Stimulated activated CD4-positive, alpha-beta T cell treated with anti-CD3 and anti-CD28 coated beads, Interleukin-4, amount 100 ng/mL, for 48 hours (primary cell): ENCODE measurements around the gene ZNF598.
"Not testable (repeated sequence)": the region's sequence is repeated elsewhere in the genome, so short reads cannot be mapped to it uniquely, and the experiment has no call there.

Experiments
- DNase-seq, 2 donors: peaks; one replicate each; pipeline ENCODE4 v3.0.0-alpha.2; 2020; ENCODE audit warnings: low read depth in 2 of 2

ZNF598 gene

DNA sequence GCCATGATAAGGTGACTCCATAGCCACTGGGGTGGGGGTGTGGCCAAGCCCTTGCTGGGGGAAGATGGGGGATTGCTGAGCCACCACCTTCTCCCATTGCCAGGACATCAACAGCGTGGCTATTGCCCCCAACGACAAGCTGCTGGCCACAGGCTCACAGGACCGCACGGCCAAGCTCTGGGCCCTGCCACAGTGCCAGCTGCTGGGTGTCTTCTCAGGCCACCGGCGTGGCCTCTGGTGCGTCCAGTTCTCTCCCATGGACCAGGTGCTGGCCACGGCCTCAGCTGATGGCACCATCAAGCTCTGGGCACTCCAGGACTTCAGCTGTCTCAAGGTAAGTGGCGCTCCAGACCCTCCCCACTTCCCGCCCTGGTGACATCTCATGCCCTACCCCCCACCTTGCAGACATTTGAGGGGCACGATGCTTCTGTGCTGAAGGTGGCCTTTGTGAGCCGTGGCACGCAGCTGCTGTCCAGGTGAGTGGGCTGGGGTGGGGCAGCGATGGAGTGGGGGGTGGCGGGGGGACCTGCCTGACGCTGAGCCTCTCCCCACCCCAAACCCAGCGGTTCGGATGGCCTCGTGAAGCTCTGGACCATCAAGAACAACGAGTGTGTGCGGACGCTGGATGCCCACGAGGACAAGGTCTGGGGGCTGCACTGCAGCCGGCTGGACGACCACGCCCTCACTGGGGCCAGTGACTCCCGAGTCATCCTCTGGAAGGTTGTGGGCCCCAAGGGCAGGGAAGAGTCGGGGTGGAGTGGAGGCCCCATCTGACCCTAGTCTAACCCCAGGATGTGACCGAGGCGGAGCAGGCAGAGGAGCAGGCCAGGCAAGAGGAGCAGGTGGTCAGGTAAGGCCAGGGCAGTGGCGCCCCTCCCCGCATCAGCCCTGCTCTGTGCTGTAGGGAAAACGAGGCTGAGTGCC lies 32.4 kb downstream of the ZNF598 start:
- no peak for DNase-seq

DNA sequence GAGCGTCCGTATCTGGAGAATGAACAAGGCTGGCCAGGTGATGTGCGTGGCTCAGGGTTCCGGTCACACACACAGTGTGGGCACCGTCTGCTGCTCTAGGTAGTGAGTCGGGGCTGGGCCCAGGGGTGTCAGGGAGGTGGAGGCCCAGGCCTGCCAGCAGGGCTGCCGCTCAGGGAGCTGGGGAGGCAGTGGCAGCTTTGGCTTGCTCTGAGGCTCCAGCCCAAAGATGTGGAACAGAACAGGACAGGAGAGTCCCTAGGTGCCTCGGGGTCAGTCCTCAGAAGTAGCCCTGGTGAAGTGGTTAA lies 33.5 kb downstream of the ZNF598 start:
- no peak for DNase-seq

DNA sequence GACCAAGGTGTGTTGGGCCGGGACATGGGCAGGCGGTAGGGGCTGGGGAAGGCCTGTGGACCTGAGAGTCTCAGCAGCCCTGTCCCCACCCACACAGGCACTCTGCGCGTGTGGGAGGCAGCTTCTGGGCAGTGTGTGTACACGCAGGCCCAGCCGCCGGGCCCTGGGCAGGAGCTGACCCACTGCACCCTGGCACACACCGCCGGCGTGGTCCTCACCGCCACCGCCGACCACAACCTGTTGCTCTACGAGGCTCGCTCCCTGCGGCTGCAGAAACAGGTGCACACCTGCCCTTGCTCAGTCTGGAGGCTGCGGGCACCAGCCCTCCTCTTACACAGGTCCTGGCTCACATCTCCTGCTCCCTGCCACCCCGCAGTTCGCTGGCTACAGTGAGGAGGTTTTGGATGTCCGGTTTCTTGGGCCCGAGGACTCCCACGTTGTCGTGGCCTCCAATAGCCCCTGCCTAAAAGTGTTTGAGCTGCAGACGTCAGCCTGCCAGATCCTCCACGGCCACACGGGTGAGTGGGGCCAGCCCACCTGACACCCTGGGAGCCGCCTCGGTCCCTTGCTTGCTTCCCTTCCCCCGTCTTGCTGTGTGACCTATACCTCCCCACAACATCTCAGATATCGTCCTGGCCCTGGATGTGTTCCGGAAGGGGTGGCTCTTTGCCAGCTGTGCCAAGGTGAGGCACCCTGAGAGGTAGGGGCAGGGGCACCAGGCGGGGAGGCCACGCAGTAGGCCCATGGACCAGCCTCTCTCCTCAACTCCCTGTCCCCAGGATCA lies 34.0 kb downstream of the ZNF598 start:
- DNase-seq = no peak

DNA sequence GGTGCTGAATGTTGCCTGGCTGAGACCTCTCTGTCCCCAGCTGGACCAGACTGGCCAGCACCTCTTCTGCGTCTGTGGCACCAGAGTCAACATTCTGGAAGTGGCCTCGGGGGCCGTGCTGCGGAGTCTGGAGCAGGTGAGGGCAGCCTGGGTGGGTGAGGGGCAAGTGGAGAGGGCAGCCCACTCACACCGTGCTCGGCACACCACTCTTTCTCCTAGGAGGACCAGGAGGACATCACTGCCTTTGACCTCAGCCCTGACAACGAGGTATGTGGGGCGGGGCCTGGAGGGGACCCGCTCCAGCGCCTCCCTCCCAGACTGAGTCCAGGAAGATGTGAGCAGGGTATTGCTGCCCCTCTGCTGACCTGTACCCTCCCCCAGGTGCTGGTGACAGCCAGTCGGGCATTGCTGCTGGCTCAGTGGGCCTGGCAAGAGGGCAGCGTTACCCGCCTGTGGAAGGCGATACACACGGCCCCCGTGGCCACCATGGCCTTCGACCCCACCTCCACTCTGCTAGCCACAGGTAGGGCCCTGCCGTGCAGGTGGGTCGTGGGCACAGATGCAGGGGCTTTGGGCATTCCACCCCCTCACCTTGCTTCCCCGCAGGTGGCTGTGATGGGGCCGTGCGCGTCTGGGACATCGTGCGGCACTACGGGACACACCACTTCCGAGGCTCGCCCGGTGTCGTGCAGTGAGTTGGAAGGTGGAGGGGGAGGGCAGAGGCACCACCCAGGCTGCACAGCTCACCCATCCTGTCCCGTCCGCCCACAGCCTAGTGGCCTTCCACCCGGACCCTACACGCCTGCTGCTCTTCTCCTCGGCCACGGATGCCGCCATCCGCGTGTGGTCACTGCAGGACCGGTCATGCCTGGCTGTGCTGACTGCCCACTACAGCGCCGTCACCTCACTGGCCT lies 35.2 kb downstream of the ZNF598 start:
- DNase-seq = no peak

DNA sequence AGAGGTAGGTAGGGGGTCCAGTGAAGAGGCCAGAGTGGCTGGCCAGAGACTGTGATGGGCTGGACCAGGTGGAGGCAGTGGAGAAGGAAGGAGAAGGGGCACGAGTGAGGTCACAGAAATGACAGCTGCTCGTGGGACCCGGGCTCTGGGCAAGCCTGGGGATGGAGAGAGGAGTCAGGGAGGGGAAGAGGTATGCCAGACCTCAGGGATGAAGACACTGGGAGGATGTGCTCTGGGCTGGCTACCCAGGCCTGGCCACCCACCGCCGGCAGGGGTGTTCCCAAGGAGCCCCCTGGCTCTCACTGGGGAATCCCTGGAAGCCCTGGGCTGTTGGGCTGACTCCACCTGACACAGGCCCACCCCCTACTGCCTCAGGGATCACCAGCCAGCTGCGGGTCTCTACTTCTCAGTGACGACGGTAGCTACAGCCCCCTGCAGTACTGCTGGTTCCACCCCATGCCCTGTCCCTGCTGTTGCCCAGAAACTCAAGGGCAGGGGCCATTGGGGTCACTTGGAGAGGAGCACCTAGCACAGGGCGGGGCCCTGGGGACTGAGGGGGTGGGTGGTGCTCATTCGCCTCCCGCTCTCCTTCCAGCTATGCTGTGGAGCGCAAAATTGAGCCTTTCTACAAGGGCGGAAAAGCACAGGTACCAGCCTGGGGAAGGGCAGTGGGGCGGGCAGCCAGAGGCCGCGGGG lies 36.0 kb downstream of the ZNF598 start:
- DNase-seq = no peak

DNA sequence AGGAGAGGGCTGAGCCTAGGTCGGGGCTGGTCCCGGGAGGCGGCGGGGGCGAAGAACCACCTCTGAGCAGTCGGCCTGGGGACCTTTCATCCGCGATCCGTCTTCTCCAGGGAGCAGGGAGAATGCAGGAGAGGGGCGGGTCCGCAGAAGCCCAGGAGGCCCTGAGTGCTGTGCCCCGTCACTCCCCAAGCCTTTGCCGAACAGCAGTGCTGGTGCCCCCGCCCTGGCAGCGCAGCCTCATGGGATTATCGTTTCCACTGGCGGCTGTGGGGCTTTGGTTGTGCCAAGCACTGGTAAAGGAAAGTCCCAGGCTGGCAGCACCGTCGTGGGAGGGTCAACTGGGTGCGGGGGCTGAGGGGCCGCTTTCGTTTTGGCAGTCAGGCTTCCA lies 37.1 kb downstream of the ZNF598 start:
- no peak for DNase-seq

DNA sequence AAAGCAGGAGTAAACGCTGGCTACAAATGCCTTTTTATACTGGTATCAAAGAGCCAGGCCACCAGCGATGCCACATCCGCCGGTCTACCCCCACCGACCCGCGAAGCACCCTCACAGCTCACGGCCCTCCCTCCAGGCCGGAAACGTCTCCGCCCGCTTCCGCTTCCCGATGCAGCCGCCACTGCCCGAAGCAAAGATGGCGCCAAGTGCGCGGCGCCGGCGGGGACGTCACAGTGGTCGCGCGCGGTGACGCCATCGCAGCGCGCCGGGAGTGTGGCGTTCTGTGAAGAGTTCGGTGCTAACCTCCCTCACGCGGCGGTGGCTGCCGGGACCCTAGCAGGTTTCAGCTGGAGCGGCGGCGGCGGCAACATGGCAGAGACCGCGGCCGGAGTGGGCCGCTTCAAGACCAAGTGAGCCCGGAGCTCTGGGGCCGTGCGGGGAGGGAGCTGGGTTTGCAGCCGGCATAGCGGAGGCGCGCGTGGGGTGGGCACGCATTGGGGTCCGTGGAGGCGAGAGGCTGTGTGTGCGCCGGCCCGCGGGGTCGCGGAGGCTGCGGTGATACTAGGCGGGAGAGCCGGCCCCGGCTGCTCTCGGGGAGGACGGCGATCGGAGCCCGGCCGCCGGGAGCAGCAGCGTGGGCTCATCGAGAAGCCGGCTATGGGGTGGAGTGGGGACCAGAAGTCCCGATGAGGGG lies 37.7 kb downstream of the ZNF598 start, which contains the start of gene TBL3:
TSS of gene TBL3 (plus strand) at position 258 of the 694 bp plus-strand sequence. CDS start at position 370, 112 bp downstream.
- DNase-seq = peak; percentile 91 to 95

DNA sequence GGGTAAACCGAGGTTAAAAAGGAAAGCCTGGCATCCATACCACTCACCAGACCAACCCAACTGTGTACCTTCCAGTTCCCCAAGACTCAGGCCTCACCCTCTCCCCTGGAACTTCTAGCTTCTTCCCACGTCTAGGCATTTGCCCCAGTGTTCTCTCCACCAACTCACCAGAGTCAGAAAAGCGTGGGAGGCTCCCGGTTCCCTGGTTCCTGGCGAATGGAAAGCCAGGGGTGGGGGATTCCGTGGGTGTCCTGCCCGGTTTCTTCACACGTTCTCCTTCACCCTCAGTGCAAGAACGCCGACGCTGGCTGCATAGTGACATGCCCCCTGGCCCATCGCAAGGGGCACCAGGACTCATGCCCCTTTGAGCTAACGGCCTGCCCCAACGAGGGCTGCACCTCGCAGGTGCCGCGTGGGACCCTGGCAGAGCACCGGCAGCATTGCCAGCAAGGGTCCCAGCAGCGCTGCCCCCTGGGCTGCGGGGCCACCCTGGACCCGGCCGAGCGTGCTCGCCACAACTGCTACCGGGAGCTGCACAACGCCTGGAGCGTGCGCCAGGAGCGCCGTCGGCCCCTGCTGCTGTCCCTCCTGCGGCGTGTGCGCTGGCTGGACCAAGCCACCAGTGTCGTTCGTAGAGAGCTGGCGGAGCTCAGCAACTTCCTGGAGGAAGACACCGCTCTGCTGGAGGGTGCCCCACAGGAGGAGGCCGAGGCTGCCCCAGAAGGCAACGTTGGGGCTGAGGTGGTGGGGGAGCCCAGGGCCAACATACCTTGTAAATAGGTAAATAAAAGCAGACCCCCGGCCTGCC lies 41.3 kb downstream of the ZNF598 start:
- no peak for DNase-seq

DNA sequence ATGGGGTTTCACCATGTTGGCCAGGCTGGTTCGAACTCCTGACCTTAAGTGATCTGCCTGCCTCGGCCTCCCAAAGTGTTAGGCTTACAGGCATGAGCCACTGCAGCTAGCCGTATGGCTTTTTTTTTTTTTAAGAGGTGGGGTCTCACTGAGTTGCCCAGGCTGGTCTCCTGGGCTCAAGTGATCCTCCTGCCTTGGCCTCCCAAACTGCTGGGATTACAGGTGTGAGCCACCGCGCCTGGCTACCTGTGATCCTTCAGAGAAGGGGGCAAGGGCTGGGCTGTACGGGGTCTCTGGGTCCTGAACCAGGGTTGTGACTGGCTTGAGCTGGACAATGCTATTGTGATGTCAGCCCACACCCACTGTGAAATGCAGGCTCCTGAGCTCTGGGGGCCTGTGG lies 43.2 kb downstream of the ZNF598 start, which contains the start of gene RNF151:
TSS of gene RNF151 (plus strand) at position 397 of the 400 bp plus-strand sequence. CDS start 26 bp downstream, outside the sequence.
- DNase-seq = no peak

DNA sequence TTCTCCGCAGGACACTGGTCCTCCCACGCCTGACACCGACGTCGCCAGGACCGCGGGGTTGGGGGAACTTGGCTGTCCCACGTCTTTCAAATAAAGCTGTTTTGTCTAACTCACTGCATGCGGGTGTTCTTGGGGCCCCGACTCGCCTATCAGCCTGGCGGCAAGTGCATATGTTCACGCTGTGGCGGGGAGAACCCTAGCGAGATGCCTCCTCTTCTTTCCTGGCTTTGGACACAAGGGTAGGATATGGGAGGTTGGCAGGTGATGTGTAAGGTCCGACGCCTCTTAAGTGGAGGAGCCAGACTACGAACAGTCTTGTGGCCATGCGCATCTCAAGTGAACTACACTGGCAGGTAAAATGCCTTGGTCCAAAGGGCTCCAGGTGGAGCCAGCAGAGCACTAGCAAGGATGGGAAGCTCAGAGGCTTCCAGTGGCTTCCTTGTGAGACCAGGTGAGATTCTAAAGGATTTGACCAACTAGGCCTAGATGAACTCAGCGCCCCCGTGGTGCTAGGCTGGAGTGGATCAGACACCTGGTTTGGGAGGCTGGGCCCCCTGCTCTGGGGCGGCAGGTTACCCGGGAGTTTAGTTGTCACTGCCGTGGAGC lies 44.1 kb downstream of the ZNF598 start:
- DNase-seq = no peak

DNA sequence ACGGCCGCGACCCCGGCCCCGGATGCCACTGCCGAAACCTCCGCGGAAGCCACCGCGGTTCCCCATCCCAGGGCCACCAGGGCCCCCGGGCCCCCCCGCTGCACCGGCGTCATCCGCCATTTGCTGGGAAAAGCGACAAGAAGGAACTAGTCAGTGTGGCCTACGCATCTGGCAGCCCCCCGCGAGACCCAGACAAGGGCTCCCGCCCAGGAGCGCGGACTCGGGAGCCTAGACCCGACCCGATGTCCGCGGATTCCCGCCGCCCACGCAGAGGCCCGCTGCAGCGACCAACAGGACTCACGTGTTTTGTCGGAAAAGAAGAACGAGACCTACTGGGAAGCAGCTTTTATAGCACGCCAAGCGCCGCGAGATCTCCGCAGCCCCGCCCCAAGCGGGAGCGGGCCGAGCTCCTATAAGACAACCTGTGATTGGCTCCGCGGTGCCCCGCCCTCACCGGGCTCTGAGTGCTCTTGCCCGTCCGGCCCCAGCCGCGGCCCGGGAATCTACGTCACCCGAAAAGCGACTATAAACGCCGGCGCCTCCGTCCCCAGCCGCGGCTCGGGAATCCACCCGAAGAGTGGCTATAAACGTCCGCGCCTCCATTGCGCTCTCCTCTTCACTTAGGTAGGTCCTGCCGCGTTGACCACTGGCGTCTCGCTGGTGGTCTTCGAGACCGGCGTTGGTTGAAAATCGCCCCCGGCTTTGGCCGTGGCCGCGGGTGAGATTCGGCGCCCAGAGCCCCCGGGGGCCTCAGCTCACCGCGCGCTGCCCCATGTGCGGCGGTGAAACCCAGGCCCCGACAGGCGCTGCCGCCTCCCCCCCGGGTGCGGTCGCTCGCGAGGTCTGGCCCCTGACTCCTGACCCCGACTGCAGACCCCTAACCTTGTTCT lies 44.9 kb downstream of the ZNF598 start, which contains the start of gene RPS2:
TSS of gene RPS2 (minus strand) at position 321 of the 890 bp plus-strand sequence. CDS start at position 120, 201 bp downstream.
- peak; percentile 94 to 99 for DNase-seq

DNA sequence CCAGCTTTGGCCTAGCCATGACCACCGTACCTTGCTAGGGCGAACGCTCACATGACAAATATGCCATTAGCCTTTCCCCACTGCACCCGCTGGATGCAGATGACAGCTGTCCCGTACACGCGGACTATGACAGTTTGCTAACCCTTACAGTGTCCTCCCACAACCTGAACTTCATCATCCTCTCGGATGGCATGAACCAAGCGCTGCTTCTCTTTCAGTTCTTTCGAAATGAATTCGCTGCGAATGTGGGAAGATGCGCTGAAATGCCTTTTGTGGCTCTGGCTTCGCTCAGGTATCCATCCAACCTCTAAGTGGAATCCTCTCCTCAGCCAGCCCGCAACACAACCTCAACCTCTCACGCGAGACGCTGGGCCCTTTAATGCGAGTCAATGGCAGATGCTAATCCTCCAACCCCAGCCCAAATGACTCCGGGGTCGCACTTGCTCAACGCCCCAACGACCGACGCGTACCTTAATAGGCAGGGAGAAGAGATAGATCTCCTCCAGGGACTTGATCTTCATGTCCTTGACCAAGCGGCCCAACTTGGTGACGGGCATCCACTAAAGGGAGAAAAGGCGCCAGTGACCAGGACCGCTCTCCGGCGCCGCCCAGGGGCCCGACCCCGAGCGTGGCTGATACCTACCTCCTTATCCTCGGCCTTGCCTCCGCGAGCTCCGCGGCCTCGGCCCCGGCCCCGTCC lies 45.7 kb downstream of the ZNF598 start:
- DNase-seq = no peak

DNA sequence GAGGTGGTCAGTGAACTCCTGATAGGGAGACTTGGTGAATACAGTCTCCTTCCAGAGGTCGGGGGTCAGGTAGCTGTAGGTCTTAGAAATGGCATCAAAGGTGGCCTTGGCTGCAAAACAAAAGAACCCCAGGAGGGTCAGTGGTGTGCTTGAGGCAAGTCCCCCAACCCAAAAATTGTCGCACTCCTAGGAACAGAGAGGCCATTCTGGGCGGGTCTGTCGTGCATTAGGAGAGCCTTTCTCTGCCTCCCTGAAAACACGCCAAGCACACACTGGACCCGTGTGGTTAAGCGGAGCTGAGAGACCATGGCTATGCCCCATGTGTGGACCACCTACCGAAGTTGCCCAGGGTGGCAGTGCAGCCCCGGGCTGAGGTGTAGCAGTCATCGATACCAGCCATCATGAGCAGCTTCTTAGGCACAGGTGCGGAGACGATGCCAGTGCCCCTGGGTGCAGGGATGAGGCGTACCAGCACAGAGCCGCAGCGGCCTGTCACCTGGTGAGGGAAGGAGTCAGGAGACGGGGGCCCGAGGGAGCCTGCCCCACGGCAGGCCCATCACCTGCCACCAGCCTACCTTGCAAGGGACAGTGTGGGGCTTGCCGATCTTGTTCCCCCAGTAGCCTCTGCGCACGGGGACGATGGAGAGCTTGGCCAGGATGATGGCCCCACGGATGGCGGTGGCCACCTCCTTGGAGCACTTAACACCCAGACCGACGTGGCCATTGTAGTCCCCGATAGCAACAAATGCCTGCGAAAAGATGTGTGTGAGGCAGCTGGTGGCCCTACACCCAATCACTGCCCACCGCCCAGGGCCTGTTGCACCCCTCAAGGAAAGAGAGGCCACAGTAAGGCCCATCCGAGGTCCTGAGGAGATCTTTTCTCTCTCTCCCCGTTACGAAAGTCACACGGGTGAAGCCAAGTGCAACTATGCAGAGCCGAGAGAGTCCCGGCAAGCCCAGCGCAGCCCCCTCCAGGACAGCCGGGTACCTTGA lies 47.2 kb downstream of the ZNF598 start:
- not testable (repeated sequence) for DNase-seq

DNA sequence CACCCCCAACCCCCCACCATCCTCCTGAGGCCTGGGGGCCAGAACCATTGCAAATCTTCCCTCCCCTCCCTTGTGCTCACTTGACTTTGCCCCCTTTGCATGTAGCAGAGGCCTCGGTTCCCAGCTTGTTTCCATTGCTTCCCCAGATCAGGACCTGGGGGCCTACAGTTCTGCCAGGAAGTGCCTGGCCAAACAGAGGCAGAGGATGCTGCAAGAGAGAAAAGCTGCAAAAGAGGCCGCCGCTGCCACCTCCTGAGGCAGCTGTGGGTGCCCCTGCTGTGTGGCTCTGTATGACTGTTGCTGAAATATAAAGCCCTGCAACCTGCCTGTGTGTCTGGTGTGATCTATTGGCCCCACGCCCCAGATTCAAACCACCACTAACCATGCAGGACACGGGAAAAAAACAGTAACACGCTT lies 48.0 kb downstream of the ZNF598 start:
- no peak for DNase-seq

DNA sequence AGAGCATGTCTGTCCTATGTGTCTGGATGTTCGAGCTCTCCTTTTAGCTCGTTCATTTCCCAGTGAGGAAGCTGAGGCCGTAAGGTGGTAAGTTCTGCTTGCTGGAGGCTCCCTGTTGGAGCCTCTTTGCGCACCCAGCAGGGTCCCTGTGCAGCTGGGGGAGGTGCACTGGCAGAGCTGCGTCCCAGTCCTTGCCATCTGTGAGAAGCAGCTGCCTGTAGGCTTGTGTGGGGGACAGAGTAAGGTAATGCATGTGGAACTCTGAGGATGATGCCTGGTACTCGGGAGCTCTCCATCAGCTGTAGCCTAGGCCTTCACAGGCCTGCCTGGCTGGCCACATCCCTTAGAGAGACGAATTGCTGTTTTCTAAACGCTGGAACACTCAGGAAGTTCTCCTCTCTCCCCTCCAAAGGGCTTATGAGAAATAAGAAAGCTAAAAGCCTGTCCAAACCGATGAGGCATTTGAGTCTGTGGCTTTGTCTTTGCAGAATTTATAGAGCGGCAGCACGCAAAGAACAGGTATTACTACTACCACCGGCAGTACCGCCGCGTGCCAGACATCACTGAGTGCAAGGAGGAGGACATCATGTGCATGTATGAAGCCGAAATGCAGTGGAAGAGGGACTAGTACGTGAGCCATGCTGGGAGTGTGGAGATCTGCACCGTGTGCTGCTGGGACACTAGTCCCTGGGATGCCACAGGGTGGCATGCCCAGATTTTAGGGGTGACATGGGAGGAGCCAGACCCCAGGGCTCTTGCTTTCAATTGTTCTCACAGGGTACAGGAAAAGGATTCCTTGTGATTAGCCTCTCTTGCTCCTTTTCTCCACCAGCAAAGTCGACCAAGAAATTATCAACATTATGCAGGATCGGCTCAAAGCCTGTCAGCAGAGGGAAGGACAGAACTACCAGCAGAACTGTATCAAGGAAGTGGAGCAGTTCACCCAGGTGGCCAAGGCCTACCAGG lies 48.7 kb downstream of the ZNF598 start:
- no peak for DNase-seq
